ENCODE measurements around the gene IGSF9B.
A peak's percentile ranks its signal among the peaks of the same experiment; 100 is the strongest.

The IGSF9B gene

DNA sequence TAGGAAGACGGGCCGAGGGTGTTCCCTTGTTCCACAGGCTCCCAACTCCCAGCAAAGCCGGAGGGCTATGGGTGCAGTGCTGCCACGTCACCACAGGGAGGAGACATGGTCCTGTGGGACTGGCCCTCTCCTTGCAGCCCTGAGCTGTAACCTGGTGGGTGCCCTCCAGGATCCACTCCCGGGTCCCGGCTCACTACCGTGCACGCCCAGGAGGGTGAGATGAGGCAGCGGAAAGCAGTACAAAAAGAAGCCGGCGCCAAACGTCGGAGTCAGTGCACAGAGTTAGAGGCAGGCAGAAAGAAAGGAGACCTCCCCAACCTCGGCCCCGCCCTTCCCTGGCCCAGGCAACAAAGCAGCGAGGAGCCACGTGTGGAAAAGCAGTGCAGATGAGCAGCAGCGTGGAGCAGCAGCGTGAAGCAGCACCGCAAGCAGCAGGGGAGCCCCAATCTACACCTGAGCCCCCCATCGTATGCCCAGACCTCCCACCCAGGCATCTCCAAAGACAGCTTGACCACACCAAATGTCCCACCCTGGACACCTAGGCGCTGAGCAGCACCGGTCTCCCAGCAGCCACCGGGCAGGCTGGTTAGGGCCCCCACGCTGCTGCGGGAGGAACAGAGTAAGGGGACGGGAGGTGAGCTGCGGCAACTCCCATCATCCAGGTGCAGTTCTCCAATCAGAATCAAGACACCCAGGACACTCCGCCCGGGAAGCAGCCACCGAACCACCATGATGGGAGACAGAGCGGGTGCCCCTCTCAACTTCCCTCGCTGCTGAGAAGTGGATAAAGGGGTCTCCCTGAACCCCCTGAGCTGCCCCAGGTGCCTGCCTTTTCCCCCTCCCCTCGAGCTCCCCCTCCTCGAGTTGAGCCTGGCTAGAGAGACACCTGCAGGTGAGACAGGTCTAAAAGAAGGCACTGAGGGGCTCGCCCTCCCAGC is 28.8 kb downstream of the IGSF9B start:
- Mint-ChIP-seq H3K9me3 (no peaks in the 10 kb centered on the region), H3K4me3 (peak overlapping the region; percentile 90), H3K27me3 (no peaks in the 10 kb centered on the region), H3K36me3 (peaks cover 3% of the 10 kb centered on the region), H3K4me1 (peaks cover 18% of the 10 kb centered on the region), H3K27ac (peak overlapping the region; percentile 24)

DNA sequence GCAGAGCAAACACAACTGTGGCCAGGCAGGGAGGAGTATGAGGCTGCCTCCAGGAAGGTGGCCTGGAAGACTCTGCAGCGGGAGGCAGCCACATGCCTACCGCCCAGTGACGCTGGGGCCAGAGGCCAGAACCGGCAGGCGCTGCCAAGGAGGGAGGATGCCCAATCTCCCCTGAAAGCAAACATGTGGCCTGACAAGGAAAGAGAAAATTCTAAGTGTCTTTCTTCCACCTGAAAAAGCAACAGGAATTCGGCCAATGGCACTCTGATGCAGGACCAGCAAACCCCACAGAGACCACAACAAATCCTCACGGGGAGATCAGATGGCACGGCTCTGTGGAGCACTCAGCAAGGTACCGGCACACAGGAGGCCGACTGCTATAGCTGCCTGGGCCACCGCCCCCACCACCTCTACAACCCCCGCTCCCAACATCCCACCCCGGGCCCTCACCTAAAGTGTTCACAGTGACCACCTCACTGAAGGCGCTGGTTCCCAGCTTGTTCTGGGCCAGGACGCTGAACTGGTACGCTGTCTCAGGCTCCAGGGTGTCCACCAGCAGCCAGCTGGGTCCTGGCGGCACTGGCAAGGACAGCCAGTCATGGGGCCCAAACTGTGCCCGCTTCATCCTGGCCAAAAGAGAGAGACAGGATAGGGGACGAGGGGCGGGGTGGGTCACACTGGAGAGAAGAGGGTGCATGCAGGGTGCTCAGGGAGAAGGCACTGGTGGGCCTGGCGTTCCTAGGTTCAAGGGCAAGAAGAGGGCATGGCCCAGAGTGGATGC is 30.1 kb downstream of the IGSF9B start:
- H3K27ac Mint-ChIP-seq, result no peak overlapping the region
- no peaks in the 10 kb centered on the region for H3K9me3 Mint-ChIP-seq
- peaks cover 6% of the 10 kb centered on the region for H3K36me3 Mint-ChIP-seq
- H3K4me1 Mint-ChIP-seq, result peaks cover 18% of the 10 kb centered on the region
- H3K4me3 Mint-ChIP-seq, result no peak overlapping the region
- H3K27me3 Mint-ChIP-seq, result no peaks in the 10 kb centered on the region

DNA sequence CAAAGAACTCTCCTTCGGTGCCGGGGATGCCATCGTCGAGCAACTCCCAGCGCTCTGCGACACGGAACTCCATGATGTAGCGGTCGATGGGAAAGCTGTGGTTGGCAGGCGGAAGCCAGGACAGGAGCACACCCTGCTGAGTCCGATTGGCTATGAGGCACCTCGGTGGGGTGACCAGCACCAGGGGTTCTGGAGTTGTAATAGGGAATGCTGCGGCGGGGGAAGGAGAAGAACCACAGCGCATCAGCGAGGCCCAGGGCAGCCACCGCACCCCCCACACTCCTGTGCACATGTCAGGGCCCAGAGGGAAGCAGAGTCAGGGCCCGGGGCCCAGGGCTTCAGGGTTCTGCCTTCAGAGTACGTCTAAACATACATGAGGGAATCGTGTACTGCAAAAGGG is 31.0 kb downstream of the IGSF9B start:
- Mint-ChIP-seq H3K36me3 (peaks cover 8% of the 10 kb centered on the region), H3K4me3 (no peak overlapping the region), H3K4me1 (peaks cover 18% of the 10 kb centered on the region), H3K27me3 (no peaks in the 10 kb centered on the region), H3K27ac (no peak overlapping the region), H3K9me3 (no peaks in the 10 kb centered on the region)

DNA sequence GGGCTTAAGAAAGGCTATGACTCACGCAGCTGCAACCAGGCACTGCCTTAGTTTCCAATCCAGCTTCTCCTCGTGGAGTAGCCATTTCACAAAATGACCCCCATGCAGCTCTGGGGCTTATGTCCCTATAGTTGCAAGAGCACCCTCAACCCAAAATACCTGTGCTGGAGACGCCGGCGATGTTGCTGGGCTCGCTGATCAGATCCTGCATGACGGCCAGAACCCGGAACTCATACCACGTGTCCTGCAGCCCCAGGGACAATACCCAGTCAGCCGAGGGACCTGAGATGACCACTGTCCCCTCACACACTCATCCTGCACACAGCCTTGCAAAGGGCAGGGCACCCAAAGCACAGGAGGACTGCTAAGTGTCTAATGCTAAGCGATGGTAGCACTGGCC is 32.1 kb downstream of the IGSF9B start:
- Mint-ChIP-seq H3K36me3 (peaks cover 8% of the 10 kb centered on the region), H3K4me3 (no peak overlapping the region), H3K9me3 (no peaks in the 10 kb centered on the region), H3K27ac (no peak overlapping the region), H3K4me1 (peaks cover 18% of the 10 kb centered on the region), H3K27me3 (no peaks in the 10 kb centered on the region)

DNA sequence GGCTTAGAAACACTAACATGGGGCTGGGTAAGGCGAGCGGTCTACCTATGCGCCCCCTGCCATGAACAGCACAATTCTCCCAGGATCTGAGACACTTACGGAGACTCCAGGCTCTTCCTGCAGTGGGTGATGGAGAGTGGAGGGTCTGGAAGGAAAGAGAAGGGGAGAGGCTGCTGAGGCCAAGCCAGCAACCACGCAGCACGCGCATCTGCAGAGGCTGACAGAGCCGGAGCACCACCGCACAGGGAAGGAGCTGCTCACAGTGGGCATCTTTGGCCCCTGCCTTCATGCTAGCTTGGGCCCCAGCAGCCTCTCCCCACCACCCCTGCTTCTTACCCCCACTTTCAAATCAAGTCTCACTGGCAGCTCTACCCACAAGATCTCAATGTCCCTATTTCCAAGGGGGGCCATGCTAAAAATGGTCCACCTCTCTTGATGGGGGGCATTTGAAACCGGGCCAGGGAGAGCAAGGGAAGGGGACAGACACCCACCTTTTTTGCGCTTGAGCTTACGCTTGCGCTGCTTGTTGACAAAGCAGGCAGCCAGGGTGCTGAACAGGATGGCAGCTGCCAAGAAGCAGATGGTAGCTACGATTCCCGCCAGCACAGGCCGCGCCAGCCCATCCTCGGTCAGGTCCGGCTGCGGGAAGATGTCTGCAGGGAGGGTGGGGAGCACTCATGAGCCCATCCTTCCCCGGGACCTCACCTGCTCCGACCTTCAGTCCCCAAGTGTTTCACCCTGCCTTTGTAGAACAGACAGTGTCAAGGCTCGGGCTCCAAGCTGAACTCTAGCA is 34.5 kb downstream of the IGSF9B start:
- Mint-ChIP-seq H3K4me3 (no peak overlapping the region), H3K27me3 (no peaks in the 10 kb centered on the region), H3K4me1 (no peaks in the 10 kb centered on the region), H3K9me3 (no peaks in the 10 kb centered on the region), H3K27ac (no peak overlapping the region), H3K36me3 (peaks cover 8% of the 10 kb centered on the region)

GRCh38 chr11:133921513-133921912 is 35.3 kb downstream of the IGSF9B start:
- no peaks in the 10 kb centered on the region for H3K27me3 Mint-ChIP-seq
- no peaks in the 10 kb centered on the region for H3K4me1 Mint-ChIP-seq
- no peak overlapping the region for H3K4me3 Mint-ChIP-seq
- H3K36me3 Mint-ChIP-seq, result peaks cover 8% of the 10 kb centered on the region
- H3K9me3 Mint-ChIP-seq, result no peaks in the 10 kb centered on the region
- H3K27ac Mint-ChIP-seq, result peak overlapping the region; percentile 30

GRCh38 chr11:133921026-133921425 is 35.7 kb downstream of the IGSF9B start:
- Mint-ChIP-seq H3K9me3 (no peaks in the 10 kb centered on the region), H3K4me3 (no peak overlapping the region), H3K4me1 (no peaks in the 10 kb centered on the region), H3K36me3 (peaks cover 8% of the 10 kb centered on the region), H3K27me3 (no peaks in the 10 kb centered on the region), H3K27ac (no peak overlapping the region)

GRCh38 chr11:133920109-133920990 is 36.4 kb downstream of the IGSF9B start:
- H3K36me3 Mint-ChIP-seq, result peaks cover 8% of the 10 kb centered on the region
- no peak overlapping the region for H3K27ac Mint-ChIP-seq
- H3K4me3 Mint-ChIP-seq, result no peak overlapping the region
- H3K27me3 Mint-ChIP-seq, result no peaks in the 10 kb centered on the region
- no peaks in the 10 kb centered on the region for H3K4me1 Mint-ChIP-seq
- no peaks in the 10 kb centered on the region for H3K9me3 Mint-ChIP-seq

- Mint-ChIP-seq H3K36me3 (peaks cover 8% of the 10 kb centered on the region), H3K27me3 (no peaks in the 10 kb centered on the region), H3K9me3 (no peaks in the 10 kb centered on the region), H3K4me1 (no peaks in the 10 kb centered on the region), H3K4me3 (peak overlapping the region; percentile 44), H3K27ac (no peak overlapping the region)
These were observed 37.2 kb downstream of the IGSF9B start for GRCh38 chr11:133919330-133920108.

- Mint-ChIP-seq H3K4me1 (no peaks in the 10 kb centered on the region), H3K27ac (no peak overlapping the region), H3K4me3 (peak overlapping the region; percentile 63)
These were observed 38.0 kb downstream of the IGSF9B start for GRCh38 chr11:133918608-133919260.

DNA sequence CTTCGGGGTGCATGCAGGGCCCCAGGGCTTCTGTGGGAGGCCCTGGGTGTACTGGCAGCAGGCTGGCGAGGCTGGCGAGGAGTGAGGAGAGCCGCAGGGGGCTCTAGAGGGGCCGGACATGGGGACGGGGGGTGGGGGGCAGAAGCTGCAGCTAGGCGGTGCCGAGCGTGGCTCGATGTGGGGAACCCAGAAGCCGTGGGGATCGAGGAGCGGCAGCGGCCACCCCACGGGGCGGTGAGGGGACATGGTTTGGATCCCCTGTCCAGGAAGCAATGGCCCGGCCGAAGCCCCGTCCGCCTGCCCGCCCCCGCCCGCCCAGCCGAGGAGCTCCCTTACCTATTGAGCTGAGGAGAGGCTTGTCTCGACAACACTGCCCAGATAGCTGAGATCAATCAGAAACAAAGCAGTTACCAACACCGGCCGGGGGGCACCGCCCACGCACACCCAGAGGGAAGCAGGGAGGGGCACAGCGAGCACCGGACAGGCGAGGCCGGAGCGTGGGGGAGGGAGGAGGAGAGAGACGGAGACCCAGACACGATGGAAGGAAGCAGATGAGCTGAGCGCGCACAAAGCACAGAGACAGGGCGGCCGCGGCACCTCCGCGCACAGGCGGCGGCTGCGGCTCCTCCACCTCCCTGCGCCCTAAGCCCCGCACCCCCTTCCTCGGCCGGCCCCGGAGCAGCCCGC is 38.7 kb downstream of the IGSF9B start:
- no peaks in the 10 kb centered on the region for H3K4me1 Mint-ChIP-seq
- H3K27me3 Mint-ChIP-seq, result no peaks in the 10 kb centered on the region
- no peaks in the 10 kb centered on the region for H3K9me3 Mint-ChIP-seq
- H3K36me3 Mint-ChIP-seq, result peaks cover 5% of the 10 kb centered on the region
- H3K4me3 Mint-ChIP-seq, result no peak overlapping the region
- no peak overlapping the region for H3K27ac Mint-ChIP-seq

More at GRCh38 chr11:133918608-133919260, 38.0 kb downstream of the IGSF9B start:
- Mint-ChIP-seq H3K27me3 (no peaks in the 10 kb centered on the region), H3K9me3 (no peaks in the 10 kb centered on the region), H3K36me3 (peaks cover 5% of the 10 kb centered on the region)

DNA sequence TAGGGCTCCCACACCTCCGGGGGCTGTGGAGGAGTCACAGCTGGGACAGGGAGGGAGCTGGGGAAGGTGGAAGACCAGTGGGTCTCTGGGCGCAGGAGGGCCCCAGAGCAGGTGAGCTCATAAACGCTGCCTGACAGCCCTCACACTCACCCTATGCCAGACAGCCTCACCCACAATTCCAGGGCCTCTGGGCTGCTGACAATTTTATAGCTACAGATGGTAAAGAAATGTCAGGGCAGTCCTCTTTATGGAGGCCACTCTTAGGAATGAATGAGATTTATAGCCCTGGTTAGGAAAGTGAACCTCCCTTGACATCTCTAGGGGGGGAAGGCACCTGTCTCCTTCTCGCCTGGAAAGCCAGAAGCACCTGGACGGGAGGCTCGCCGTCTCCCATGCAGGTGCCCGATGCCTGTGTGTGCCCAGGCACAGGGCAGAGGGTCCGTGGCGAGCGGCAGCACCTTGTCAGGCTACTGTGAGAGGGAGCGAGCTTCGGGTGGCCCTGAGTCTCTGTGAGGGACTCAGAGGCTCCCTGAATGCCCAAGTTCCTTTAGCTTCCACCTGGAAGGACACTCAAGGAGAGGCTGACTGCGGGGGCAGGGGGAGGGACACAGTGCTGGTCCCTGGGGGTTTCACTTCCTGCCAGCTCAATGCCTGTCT is 39.9 kb downstream of the IGSF9B start:
- no peak overlapping the region for H3K27ac Mint-ChIP-seq
- H3K27me3 Mint-ChIP-seq, result no peaks in the 10 kb centered on the region
- no peaks in the 10 kb centered on the region for H3K4me1 Mint-ChIP-seq
- H3K36me3 Mint-ChIP-seq, result peaks cover 4% of the 10 kb centered on the region
- no peaks in the 10 kb centered on the region for H3K9me3 Mint-ChIP-seq
- H3K4me3 Mint-ChIP-seq, result no peak overlapping the region

- H3K4me1 Mint-ChIP-seq, result no peaks in the 10 kb centered on the region
- H3K4me3 Mint-ChIP-seq, result no peak overlapping the region
- H3K27me3 Mint-ChIP-seq, result no peaks in the 10 kb centered on the region
- no peak overlapping the region for H3K27ac Mint-ChIP-seq
- H3K36me3 Mint-ChIP-seq, result peaks cover 5% of the 10 kb centered on the region
- no peaks in the 10 kb centered on the region for H3K9me3 Mint-ChIP-seq
These were observed 43.0 kb downstream of the IGSF9B start for GRCh38 chr11:133913761-133914160.
